HepG2 (cell line): ENCODE measurements around the gene DNMBP. TPM values are rescaled to one million over a fixed set of nuclear protein-coding genes. Genes with fewer than 3 reads are reported as not detected.

Source experiments
- ARID3A ChIP-seq: IDR thresholded peaks from 2 replicates; pipeline ENCODE4 v1.6.1; 2012; ENCODE audit warnings: low read depth, low read length, improper control_type of control experiment
- ATF2 ChIP-seq: sonication (generic); formaldehyde crosslinking; IDR thresholded peaks from 2 replicates; pipeline ENCODE4 v1.4.0; 2020; ENCODE audit warnings: missing genetic modification reagents
- ATF7-NPFF ChIP-seq: sonication (generic); formaldehyde crosslinking; IDR thresholded peaks from 2 replicates; pipeline ENCODE4 v1.8.1; 2023; ENCODE audit warnings: mild to moderate bottlenecking, low read depth, missing genetic modification reagents, moderate library complexity
- CBX2 ChIP-seq, 2 experiments: fragments of 200-600 bp in 1 of 2; sonication (generic); formaldehyde crosslinking in 1 of 2; IDR thresholded peaks; 2 replicates each; pipeline versions ENCODE4 v1.7.0 to v1.8.1; 2018 to 2022; ENCODE audit warnings: low read depth in 2 of 2, low read length in 1 of 2, mild to moderate bottlenecking in 1 of 2, missing genetic modification reagents in 1 of 2
- CSRNP1 ChIP-seq: sonication (generic); formaldehyde crosslinking; IDR thresholded peaks from 2 replicates; pipeline ENCODE4 v1.8.1; 2023; ENCODE audit warnings: mild to moderate bottlenecking, missing genetic modification reagents
- ELF3 ChIP-seq: IDR thresholded peaks from 2 replicates; pipeline ENCODE4 v1.6.1; 2016; ENCODE audit warnings: missing genetic modification reagents, missing compliant biosample characterization
- ETV6 ChIP-seq: sonication (generic); formaldehyde crosslinking; conservative IDR thresholded peaks from 2 replicates; pipeline ENCODE4 v1.4.0; 2020; ENCODE audit warnings: missing genetic modification reagents
- HOXA5 ChIP-seq: sonication (generic); formaldehyde crosslinking; IDR thresholded peaks from 2 replicates; pipeline ENCODE4 v1.4.0; 2020; ENCODE audit warnings: missing genetic modification reagents
- MAFK ChIP-seq, 2 experiments: IDR thresholded peaks in 1 of 2; conservative IDR thresholded peaks in 1 of 2; 2 replicates each; pipeline ENCODE4 v1.6.1; 2011; ENCODE audit warnings: improper control_type of control experiment in 2 of 2, low read length in 2 of 2
- SMC3 ChIP-seq: IDR thresholded peaks from 2 replicates; pipeline ENCODE4 v1.6.1; 2011; ENCODE audit warnings: low read length, improper control_type of control experiment
- ZBTB34 ChIP-seq: sonication (generic); formaldehyde crosslinking; IDR thresholded peaks from 2 replicates; pipeline ENCODE4 v1.8.0; 2022; ENCODE audit warnings: mild to moderate bottlenecking, missing genetic modification reagents
- ZNF230 ChIP-seq: sonication (generic); formaldehyde crosslinking; IDR thresholded peaks from 2 replicates; pipeline ENCODE4 v1.4.0; 2020; ENCODE audit warnings: mild to moderate bottlenecking, missing genetic modification reagents
- ZNF703 ChIP-seq: sonication (generic); formaldehyde crosslinking; IDR thresholded peaks from 2 replicates; pipeline ENCODE4 v1.5.1; 2020; ENCODE audit warnings: missing genetic modification reagents, mild to moderate bottlenecking, moderate library complexity, borderline replicate concordance
- ZNF749 ChIP-seq: sonication (generic); formaldehyde crosslinking; IDR thresholded peaks from 2 replicates; pipeline ENCODE4 v1.8.0; 2022; ENCODE audit warnings: mild to moderate bottlenecking, missing genetic modification reagents, moderate library complexity, borderline replicate concordance
- ZNF850 ChIP-seq: sonication (generic); formaldehyde crosslinking; conservative IDR thresholded peaks from 2 replicates; pipeline ENCODE4 v1.9.0; 2021; ENCODE audit warnings: mild to moderate bottlenecking, missing genetic modification reagents
- polyA plus RNA-seq, 8 experiments: library from polyadenylated mRNA; depleted of rRNA in 3 of 8; stranded (reverse) in 7 of 8; unstranded in 1 of 8; fragments of >200 nt; fragmentation: Illumina TruSeq in 4 of 8; extraction: Trizol in 4 of 8; gene quantifications; 2 replicates each; pipeline versions ENCODE4 v1.2.1 to v1.2.3, GENCODE V29; 2011 to 2016; ENCODE audit warnings: low read depth in 4 of 8, missing spikeins in 1 of 8, mixed read lengths in 1 of 8; ENCODE audit not compliant: insufficient read depth in 1 of 8
- total RNA-seq, 5 experiments: library from RNA; depleted of rRNA; stranded (reverse); fragments of >200 nt; fragmentation: Illumina TruSeq; extraction: Trizol; gene quantifications; 2 replicates each; pipeline ENCODE4 v1.2.3, GENCODE V29; 2016; ENCODE audit warnings: low read depth in 1 of 5
- TF ChIP-seq, protein P1 (sequence below): sonication (generic); formaldehyde crosslinking; IDR thresholded peaks from 2 replicates; pipeline ENCODE4 v1.5.0; 2020; ENCODE audit warnings: mild to moderate bottlenecking, missing genetic modification reagents
- TF ChIP-seq, protein P2 (sequence below): fragments of 450-650 bp; IDR thresholded peaks from 2 replicates; pipeline ENCODE4 v1.6.1; 2017; ENCODE audit warnings: mild to moderate bottlenecking

DNMBP gene
- total and polyA plus RNA-seq, 2 of the 13 experiments (the other 11 are each of a cell fraction or from before 2014, with no cell fraction given), result 3.6 to 6.3 TPM

DNA sequence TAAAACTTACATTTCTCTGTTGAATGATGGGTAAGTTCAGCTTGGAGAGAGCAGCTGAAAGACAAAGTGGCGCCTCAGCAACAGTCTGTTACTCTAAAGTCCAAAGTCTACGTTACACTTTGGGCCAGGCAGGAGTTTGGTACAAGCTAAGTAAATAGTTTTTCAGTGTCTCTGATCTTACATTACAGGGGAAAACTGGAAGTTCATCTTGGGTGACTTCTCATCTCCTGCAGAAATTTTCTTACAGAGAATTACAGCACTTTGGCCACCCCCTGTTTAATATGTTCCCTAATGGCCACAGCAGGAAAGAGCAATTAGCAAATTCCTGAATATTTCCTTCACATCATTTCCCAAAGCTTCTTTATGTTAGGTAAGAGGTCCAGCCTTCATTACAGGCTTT, 160.2 kb downstream of the DNMBP start (continued):
- TF ChIP-seq, protein P1, sequence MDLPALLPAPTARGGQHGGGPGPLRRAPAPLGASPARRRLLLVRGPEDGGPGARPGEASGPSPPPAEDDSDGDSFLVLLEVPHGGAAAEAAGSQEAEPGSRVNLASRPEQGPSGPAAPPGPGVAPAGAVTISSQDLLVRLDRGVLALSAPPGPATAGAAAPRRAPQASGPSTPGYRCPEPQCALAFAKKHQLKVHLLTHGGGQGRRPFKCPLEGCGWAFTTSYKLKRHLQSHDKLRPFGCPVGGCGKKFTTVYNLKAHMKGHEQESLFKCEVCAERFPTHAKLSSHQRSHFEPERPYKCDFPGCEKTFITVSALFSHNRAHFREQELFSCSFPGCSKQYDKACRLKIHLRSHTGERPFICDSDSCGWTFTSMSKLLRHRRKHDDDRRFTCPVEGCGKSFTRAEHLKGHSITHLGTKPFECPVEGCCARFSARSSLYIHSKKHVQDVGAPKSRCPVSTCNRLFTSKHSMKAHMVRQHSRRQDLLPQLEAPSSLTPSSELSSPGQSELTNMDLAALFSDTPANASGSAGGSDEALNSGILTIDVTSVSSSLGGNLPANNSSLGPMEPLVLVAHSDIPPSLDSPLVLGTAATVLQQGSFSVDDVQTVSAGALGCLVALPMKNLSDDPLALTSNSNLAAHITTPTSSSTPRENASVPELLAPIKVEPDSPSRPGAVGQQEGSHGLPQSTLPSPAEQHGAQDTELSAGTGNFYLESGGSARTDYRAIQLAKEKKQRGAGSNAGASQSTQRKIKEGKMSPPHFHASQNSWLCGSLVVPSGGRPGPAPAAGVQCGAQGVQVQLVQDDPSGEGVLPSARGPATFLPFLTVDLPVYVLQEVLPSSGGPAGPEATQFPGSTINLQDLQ, result no peak
- TF ChIP-seq ATF2 (CRISPR knock-in tag) (peak; percentile 40; the same call in 1 of the 2 replicates), SMC3 (no peak), ZNF703 (CRISPR knock-in tag) (no peak), HOXA5 (0 out of 2 replicates have a peak, but pooled peaks have one; percentile 40), CSRNP1 (no peak), ZNF230 (CRISPR knock-in tag) (no peak), ARID3A (no peak), CBX2 (IDR thresholded peaks at IDR 0.05; ENCODE audit: low read depth, low read length) (no peak), CBX2 (CRISPR knock-in tag; IDR thresholded peaks at IDR 0.05; ENCODE audit: low read depth) (no peak), MAFK (conservative IDR thresholded peaks at IDR 0.05 in 1 of 2, IDR thresholded peaks at IDR 0.05 in 1 of 2; ENCODE audit: low read length in 2 of 2) (0 out of 4 replicates have a peak, but pooled peaks of 1 of the 2 experiments have one; percentile 10), ZBTB34 (CRISPR knock-in tag) (no peak), ATF7-NPFF (CRISPR knock-in tag) (no peak), ZNF749 (CRISPR knock-in tag) (no peak), ZNF850 (CRISPR knock-in tag) (no peak), ELF3 (CRISPR knock-in tag) (0 out of 2 replicates have a peak, but pooled peaks have one; percentile 24), ETV6 (CRISPR knock-in tag) (no peak)
- TF ChIP-seq, protein P2, sequence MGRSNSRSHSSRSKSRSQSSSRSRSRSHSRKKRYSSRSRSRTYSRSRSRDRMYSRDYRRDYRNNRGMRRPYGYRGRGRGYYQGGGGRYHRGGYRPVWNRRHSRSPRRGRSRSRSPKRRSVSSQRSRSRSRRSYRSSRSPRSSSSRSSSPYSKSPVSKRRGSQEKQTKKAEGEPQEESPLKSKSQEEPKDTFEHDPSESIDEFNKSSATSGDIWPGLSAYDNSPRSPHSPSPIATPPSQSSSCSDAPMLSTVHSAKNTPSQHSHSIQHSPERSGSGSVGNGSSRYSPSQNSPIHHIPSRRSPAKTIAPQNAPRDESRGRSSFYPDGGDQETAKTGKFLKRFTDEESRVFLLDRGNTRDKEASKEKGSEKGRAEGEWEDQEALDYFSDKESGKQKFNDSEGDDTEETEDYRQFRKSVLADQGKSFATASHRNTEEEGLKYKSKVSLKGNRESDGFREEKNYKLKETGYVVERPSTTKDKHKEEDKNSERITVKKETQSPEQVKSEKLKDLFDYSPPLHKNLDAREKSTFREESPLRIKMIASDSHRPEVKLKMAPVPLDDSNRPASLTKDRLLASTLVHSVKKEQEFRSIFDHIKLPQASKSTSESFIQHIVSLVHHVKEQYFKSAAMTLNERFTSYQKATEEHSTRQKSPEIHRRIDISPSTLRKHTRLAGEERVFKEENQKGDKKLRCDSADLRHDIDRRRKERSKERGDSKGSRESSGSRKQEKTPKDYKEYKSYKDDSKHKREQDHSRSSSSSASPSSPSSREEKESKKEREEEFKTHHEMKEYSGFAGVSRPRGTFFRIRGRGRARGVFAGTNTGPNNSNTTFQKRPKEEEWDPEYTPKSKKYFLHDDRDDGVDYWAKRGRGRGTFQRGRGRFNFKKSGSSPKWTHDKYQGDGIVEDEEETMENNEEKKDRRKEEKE, result no peak
